K562 (cell line): ENCODE measurements around the gene WDR47. TPM values are rescaled to one million over a fixed set of nuclear protein-coding genes. Genes with fewer than 3 reads are reported as not detected.

Experiments used
- ATF1 ChIP-seq, 2 experiments: fragments of 450-650 bp in 1 of 2; IDR thresholded peaks; 2 replicates each; pipeline ENCODE4 v1.6.1; 2016; ENCODE audit warnings: missing compliant biosample characterization in 1 of 2, missing genetic modification characterization in 1 of 2
- CBX5 ChIP-seq: IDR thresholded peaks from 2 replicates; pipeline ENCODE4 v1.6.1; 2014; ENCODE audit warnings: low read depth, borderline replicate concordance
- FOS ChIP-seq: IDR thresholded peaks from 3 replicates; pipeline ENCODE4 v1.6.1; 2011; ENCODE audit not compliant: insufficient read length; ENCODE audit errors: extremely low read depth
- FOXM1 ChIP-seq, 2 experiments: fragments of 450-650 bp in 1 of 2; sonication (generic) in 1 of 2; formaldehyde crosslinking in 1 of 2; IDR thresholded peaks; 2 replicates each; pipeline versions ENCODE4 v1.6.1 to v1.9.0; 2017 to 2022; ENCODE audit warnings: low read depth in 2 of 2, mild to moderate bottlenecking in 2 of 2, missing genetic modification reagents in 1 of 2, moderate library complexity in 1 of 2
- LCOR ChIP-seq: sonication (generic); formaldehyde crosslinking; IDR thresholded peaks from 2 replicates; pipeline ENCODE4 v1.8.0; 2022; ENCODE audit warnings: mild to moderate bottlenecking, missing genetic modification reagents
- POLR2G ChIP-seq: fragments of 200-400 bp; formaldehyde crosslinking; IDR thresholded peaks from 2 replicates; pipeline ENCODE4 v1.6.1; 2017; ENCODE audit warnings: low read depth, mild to moderate bottlenecking, antibody characterized with exemption, low read length, moderate library complexity
- STAT5A ChIP-seq: IDR thresholded peaks from 2 replicates; pipeline ENCODE4 v1.6.1; 2012; ENCODE audit warnings: low read length, inconsistent platforms, borderline replicate concordance
- ZFX ChIP-seq: sonication (generic); formaldehyde crosslinking; IDR thresholded peaks from 2 replicates; pipeline ENCODE4 v1.8.0; 2022; ENCODE audit warnings: mild to moderate bottlenecking, missing genetic modification reagents, moderate library complexity
- ZNF77 ChIP-seq: fragments of 250-450 bp; sonication (Bioruptor Pico); IDR thresholded peaks from 2 replicates; pipeline ENCODE4 v1.5.0; 2020
- polyA plus RNA-seq, 8 experiments: library from polyadenylated mRNA; depleted of rRNA in 4 of 8; stranded (reverse) in 5 of 8; unstranded in 3 of 8; fragments of >200 nt; fragmentation: Nextera tagmentation in 2 of 8; fragmentation: Illumina TruSeq in 1 of 8; extraction: Ambion mirVana in 2 of 8; extraction: Trizol in 1 of 8; gene quantifications; 2 replicates each; pipeline versions ENCODE4 v1.2.1 to v1.2.3, GENCODE V29; 2011 to 2014; ENCODE audit warnings: inconsistent platforms in 1 of 8, missing spikeins in 1 of 8
- total RNA-seq, 7 experiments: library from RNA; depleted of rRNA in 6 of 7; stranded (reverse); fragments of >200 nt in 6 of 7; fragmentation: Illumina TruSeq in 2 of 7; extraction: Trizol in 2 of 7; gene quantifications; 2 replicates each; pipeline versions ENCODE4 v1.2.1 to v1.2.3, GENCODE V29; 2011 to 2021; ENCODE audit warnings: low replicate concordance in 1 of 7
- TF ChIP-seq, protein P1 (sequence below), 2 experiments: fragments of 450-650 bp in 1 of 2; IDR thresholded peaks; 2 replicates each; pipeline ENCODE4 v1.6.1; 2011 to 2017; ENCODE audit warnings: low read depth in 2 of 2, antibody characterized with exemption in 1 of 2, borderline replicate concordance in 1 of 2, low read length in 1 of 2, mild to moderate bottlenecking in 1 of 2, mixed read lengths in 1 of 2; ENCODE audit not compliant: control insufficient read depth in 1 of 2
- TF ChIP-seq, protein P2 (sequence below): sonication (generic); formaldehyde crosslinking; IDR thresholded peaks from 2 replicates; pipeline ENCODE4 v1.8.1; 2023; ENCODE audit warnings: mild to moderate bottlenecking, missing genetic modification reagents, moderate library complexity
- TF ChIP-seq, protein P3 (sequence below): IDR thresholded peaks from 2 replicates; pipeline ENCODE4 v1.6.1; 2016; ENCODE audit warnings: missing genetic modification characterization, missing compliant biosample characterization
- TF ChIP-seq, protein P4 (sequence below): fragments of 150-350 bp; conservative IDR thresholded peaks from 2 replicates; pipeline ENCODE4 v1.6.1; 2014; ENCODE audit warnings: low read length
- TF ChIP-seq, protein P5 (sequence below): sonication (generic); formaldehyde crosslinking; IDR thresholded peaks from 2 replicates; pipeline ENCODE4 v1.8.1; 2023; ENCODE audit warnings: mild to moderate bottlenecking, missing genetic modification reagents

Gene WDR47
- total and polyA plus RNA-seq, 9 of the 15 experiments (the other 6 are each of a cell fraction or from before 2014, with no cell fraction given), result 1.3 to 10.1 (median 4.9) TPM

DNA sequence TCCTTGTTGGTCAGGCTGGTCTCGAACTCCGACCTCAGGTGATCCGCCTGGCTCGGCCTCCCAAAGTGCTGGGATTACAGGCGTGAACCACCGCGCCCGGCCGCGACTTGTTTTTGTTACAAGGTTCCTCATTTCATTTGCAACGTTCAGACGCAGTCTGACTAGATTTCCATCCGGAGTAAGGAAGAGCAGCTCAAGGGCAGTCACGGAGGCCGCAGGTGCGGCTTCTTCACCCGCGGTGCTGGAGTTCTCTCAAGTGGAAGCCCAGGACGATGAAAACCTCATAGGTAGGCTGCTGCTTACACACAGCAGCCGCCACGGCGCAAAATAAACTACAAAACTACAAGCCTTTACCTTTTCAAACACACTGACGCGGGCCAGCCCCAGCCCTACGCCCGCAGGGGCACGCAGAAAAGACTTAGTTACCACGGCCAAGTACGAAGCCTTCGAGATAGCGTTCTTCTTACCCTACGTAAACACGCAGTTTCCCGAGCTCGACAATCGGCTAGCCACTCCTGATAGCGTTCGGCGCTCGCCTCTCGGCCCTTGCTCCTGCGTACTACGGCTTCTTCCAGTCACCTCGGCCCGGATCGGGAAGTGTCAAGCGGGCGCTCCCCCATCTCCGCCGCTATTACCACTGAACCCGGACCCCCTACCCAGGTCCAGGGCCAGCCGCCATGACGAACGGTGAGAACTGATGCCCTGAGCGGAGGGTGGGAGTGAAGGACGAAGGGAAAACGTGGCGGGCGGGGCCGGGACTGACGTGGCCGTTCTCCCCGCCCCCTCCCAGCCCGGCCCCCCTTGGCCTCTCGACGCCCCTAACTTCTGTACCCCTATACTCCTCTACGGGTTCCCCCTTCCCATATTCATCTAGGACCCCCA, 48.5 kb upstream of the WDR47 start, which contains the start of gene TMEM167B (continued):
- TF ChIP-seq, protein P1, sequence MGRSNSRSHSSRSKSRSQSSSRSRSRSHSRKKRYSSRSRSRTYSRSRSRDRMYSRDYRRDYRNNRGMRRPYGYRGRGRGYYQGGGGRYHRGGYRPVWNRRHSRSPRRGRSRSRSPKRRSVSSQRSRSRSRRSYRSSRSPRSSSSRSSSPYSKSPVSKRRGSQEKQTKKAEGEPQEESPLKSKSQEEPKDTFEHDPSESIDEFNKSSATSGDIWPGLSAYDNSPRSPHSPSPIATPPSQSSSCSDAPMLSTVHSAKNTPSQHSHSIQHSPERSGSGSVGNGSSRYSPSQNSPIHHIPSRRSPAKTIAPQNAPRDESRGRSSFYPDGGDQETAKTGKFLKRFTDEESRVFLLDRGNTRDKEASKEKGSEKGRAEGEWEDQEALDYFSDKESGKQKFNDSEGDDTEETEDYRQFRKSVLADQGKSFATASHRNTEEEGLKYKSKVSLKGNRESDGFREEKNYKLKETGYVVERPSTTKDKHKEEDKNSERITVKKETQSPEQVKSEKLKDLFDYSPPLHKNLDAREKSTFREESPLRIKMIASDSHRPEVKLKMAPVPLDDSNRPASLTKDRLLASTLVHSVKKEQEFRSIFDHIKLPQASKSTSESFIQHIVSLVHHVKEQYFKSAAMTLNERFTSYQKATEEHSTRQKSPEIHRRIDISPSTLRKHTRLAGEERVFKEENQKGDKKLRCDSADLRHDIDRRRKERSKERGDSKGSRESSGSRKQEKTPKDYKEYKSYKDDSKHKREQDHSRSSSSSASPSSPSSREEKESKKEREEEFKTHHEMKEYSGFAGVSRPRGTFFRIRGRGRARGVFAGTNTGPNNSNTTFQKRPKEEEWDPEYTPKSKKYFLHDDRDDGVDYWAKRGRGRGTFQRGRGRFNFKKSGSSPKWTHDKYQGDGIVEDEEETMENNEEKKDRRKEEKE (IDR thresholded peaks at IDR 0.05; ENCODE audit: borderline replicate concordance in 1 of 2, control insufficient read depth in 1 of 2, low read depth in 2 of 2, low read length in 1 of 2), result 0 out of 4 replicates have a peak, but pooled peaks of 1 of the 2 experiments have one; percentile 61
- TF ChIP-seq ZFX, result peak; percentile 97
- TF ChIP-seq, protein P2, sequence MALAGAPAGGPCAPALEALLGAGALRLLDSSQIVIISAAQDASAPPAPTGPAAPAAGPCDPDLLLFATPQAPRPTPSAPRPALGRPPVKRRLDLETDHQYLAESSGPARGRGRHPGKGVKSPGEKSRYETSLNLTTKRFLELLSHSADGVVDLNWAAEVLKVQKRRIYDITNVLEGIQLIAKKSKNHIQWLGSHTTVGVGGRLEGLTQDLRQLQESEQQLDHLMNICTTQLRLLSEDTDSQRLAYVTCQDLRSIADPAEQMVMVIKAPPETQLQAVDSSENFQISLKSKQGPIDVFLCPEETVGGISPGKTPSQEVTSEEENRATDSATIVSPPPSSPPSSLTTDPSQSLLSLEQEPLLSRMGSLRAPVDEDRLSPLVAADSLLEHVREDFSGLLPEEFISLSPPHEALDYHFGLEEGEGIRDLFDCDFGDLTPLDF (CRISPR knock-in tag), result peak; percentile 81
- no peak for TF ChIP-seq FOS
- peak; percentile 72 for TF ChIP-seq ATF1 (CRISPR knock-in tag; IDR thresholded peaks at IDR 0.05)
- TF ChIP-seq ATF1 (tag; IDR thresholded peaks at IDR 0.05), result peak; percentile 98
- TF ChIP-seq POLR2G, result peak; percentile 90
- peak; percentile 50; the same call in 1 of the 2 replicates for TF ChIP-seq STAT5A
- TF ChIP-seq ZNF77 (CRISPR knock-in tag), result no peak
- TF ChIP-seq, protein P3, sequence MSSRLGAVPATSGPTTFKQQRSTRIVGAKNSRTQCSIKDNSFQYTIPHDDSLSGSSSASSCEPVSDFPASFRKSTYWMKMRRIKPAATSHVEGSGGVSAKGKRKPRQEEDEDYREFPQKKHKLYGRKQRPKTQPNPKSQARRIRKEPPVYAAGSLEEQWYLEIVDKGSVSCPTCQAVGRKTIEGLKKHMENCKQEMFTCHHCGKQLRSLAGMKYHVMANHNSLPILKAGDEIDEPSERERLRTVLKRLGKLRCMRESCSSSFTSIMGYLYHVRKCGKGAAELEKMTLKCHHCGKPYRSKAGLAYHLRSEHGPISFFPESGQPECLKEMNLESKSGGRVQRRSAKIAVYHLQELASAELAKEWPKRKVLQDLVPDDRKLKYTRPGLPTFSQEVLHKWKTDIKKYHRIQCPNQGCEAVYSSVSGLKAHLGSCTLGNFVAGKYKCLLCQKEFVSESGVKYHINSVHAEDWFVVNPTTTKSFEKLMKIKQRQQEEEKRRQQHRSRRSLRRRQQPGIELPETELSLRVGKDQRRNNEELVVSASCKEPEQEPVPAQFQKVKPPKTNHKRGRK (tag), result no peak
- TF ChIP-seq FOXM1 (IDR thresholded peaks at IDR 0.05; ENCODE audit: low read depth), result peak; percentile 80; the same call in 1 of the 2 replicates
- no peak for TF ChIP-seq FOXM1 (CRISPR knock-in tag; IDR thresholded peaks at IDR 0.05; ENCODE audit: low read depth)
- TF ChIP-seq LCOR (CRISPR knock-in tag), result peak; percentile 98
- TF ChIP-seq, protein P4, sequence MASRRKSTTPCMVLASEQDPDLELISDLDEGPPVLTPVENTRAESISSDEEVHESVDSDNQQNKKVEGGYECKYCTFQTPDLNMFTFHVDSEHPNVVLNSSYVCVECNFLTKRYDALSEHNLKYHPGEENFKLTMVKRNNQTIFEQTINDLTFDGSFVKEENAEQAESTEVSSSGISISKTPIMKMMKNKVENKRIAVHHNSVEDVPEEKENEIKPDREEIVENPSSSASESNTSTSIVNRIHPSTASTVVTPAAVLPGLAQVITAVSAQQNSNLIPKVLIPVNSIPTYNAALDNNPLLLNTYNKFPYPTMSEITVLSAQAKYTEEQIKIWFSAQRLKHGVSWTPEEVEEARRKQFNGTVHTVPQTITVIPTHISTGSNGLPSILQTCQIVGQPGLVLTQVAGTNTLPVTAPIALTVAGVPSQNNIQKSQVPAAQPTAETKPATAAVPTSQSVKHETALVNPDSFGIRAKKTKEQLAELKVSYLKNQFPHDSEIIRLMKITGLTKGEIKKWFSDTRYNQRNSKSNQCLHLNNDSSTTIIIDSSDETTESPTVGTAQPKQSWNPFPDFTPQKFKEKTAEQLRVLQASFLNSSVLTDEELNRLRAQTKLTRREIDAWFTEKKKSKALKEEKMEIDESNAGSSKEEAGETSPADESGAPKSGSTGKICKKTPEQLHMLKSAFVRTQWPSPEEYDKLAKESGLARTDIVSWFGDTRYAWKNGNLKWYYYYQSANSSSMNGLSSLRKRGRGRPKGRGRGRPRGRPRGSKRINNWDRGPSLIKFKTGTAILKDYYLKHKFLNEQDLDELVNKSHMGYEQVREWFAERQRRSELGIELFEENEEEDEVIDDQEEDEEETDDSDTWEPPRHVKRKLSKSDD, result peak; percentile 94
- TF ChIP-seq, protein P5, sequence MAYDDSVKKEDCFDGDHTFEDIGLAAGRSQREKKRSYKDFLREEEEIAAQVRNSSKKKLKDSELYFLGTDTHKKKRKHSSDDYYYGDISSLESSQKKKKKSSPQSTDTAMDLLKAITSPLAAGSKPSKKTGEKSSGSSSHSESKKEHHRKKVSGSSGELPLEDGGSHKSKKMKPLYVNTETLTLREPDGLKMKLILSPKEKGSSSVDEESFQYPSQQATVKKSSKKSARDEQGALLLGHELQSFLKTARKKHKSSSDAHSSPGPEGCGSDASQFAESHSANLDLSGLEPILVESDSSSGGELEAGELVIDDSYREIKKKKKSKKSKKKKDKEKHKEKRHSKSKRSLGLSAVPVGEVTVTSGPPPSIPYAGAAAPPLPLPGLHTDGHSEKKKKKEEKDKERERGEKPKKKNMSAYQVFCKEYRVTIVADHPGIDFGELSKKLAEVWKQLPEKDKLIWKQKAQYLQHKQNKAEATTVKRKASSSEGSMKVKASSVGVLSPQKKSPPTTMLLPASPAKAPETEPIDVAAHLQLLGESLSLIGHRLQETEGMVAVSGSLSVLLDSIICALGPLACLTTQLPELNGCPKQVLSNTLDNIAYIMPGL, result no peak
- TF ChIP-seq CBX5, result peak; percentile 51; the same call in 1 of the 2 replicates
